Activated CD4-positive, alpha-beta T cell treated with anti-CD3 and anti-CD28 coated beads for 48 hours (primary cell): ENCODE results near the gene HMG20B.

Experiments used
- DNase-seq: peaks from one replicate; pipeline ENCODE4 v3.0.0-alpha.2; 2020

The HMG20B gene

GRCh38 chr19:3585301-3586126 is 12.8 kb downstream of the HMG20B start, which contains the start of gene GIPC3:
Gene GIPC3 (plus strand): TSS chr19:3585478. CDS start chr19:3585598, 120 bp downstream.
- DNase-seq: no peak

GRCh38 chr19:3586127-3586626 is 13.4 kb downstream of the HMG20B start:
- peak; percentile 48 for DNase-seq

- no peak for DNase-seq
Observed at GRCh38 chr19:3586707-3587346, 14.1 kb downstream of the HMG20B start.

DNA sequence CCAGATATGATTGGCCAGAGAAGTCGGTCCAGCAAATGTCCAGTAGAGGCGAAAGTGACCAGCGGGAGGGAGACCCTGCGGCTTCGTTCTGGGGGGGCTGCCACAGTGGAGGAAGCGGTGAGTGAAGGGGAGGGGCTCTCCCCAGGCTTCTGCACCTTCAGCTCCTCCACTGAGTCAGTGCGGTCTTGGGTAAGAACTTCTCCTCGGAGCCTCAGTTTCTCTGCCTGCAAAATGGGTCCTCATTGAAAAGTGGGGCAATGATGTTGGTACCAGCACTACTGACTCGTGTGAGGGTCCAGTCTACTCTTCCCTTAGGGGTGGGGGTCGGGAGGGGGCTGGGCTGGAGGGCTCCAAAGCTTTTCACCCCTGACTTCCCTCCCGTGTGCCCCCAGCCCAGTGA is 16.7 kb downstream of the HMG20B start:
- no peak for DNase-seq

GRCh38 chr19:3589949-3590348 is 17.2 kb downstream of the HMG20B start:
- DNase-seq: no peak

GRCh38 chr19:3590991-3591659 is 18.4 kb downstream of the HMG20B start:
- no peak for DNase-seq

- no peak for DNase-seq
Observed at GRCh38 chr19:3591876-3592613, 19.3 kb downstream of the HMG20B start.

DNA sequence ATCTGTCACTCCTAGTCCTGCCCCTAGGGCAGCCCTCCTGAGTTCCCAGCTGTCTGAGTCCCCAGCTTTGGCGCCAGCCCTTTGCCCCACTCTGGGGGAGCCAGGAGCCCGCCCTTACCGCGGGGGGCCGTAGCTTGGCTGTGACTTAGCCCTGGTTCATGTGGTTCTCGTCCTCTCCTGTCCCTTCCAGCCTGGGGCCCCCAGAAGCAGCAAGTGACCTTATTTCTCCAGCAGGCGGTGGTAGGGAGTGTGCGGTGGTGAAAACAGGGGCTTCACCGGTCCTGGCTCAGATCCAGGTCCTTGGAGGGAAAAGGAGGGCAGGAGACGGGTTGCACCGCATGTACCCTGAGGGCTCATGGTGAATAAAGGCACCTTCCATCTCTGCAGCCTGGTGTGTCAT is 20.4 kb downstream of the HMG20B start:
- DNase-seq: no peak

DNA sequence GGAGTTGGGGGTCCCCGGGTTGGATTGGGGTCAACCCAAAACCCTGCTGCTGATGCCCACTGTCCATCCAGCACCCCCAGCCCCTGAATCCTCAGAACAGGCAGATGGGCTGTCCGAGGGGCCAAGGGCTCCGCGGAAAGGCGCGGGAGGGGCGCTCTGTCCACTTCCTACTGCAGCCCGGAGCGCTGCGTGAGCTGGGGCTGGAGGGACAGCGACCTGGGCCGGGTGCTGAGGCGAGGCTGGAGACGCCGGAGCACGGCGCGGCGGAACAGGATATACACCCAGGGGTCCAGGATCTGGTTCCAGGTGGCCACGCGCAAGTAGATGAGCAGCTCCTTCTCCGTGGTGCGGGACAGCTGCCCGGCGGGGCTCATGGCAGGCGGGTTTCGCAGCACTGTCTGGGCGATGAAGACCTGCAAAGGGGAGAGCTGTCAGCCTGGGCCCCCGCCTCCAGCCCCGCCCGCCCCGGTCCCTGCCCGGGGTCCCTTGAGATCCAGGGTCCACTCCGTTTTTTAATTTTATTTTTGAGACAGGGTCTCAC is 22.8 kb downstream of the HMG20B start:
- DNase-seq: no peak

- no peak for DNase-seq
Observed at GRCh38 chr19:3599776-3600187, 27.0 kb downstream of the HMG20B start.

GRCh38 chr19:3601021-3601420 is 28.3 kb downstream of the HMG20B start:
- DNase-seq: no peak

- DNase-seq: no peak
Observed at GRCh38 chr19:3603121-3603811, 30.5 kb downstream of the HMG20B start.

GRCh38 chr19:3604227-3604986 is 31.7 kb downstream of the HMG20B start:
- DNase-seq: no peak

DNA sequence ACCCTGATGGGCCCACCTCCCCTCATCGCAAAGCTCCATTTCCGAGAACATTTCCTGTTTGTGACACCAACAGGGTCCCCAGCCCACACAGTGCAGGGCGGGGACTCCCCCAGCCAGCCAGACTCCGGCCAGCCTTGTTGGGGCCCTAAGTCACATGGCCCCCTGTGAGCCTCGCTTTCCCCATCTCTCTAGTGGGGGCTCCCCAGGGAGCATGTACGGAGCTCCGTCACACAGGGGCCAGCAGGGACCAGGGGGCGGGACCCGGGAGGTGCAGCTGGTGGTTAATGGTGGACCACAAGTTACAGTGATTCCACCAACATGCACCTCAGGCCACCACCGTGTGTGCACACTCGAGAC is 32.2 kb downstream of the HMG20B start:
- no peak for DNase-seq

DNA sequence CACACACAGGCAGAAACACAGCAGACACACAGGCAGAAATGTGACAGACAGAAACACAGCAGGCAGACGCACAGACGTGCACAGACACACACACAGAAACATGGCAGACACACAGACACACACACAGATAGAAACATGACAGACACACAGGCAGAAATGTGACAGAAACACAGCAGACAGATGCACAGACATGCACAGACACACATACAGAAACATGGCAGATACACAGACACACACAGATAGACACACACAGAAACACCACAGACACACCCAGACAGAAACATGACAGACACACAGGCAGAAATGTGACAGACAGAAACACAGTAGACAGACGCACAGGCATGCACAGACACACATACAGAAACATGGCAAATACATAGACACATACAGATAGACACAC is 32.6 kb downstream of the HMG20B start:
- no peak for DNase-seq

GRCh38 chr19:3605770-3606169 is 33.0 kb downstream of the HMG20B start:
- no peak for DNase-seq

DNA sequence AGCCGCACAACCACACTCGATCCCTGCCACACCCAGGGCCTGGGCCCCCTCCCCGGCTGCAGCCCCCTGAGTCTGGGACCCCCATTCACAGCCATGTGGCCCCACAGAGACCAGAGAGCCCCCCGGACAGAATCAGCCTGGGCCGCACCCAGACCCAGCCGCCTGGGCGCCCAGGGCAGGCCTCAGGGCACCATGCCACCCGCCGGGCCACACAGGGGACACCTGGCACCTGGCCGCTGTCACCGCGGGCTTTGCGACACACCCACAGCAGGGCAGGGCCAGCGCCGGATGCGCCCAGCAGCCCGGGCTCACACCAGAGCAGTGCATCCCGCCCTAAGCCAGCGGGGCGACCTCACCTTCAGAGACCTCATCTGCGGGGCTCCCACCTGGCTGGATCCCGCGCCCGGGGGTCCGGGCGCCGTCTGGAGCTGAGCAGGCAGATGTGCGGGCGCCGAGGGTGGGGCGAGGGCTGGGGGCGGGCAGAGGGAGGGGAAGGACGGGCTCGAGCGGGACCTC is 33.5 kb downstream of the HMG20B start:
- peak; percentile 33 for DNase-seq

GRCh38 chr19:3606690-3607289 is 34.0 kb downstream of the HMG20B start, which contains the start of gene TBXA2R:
Gene TBXA2R (minus strand): TSS chr19:3606875. CDS start chr19:3600634, 6,241 bp downstream.
- DNase-seq: peak; percentile 74

DNA sequence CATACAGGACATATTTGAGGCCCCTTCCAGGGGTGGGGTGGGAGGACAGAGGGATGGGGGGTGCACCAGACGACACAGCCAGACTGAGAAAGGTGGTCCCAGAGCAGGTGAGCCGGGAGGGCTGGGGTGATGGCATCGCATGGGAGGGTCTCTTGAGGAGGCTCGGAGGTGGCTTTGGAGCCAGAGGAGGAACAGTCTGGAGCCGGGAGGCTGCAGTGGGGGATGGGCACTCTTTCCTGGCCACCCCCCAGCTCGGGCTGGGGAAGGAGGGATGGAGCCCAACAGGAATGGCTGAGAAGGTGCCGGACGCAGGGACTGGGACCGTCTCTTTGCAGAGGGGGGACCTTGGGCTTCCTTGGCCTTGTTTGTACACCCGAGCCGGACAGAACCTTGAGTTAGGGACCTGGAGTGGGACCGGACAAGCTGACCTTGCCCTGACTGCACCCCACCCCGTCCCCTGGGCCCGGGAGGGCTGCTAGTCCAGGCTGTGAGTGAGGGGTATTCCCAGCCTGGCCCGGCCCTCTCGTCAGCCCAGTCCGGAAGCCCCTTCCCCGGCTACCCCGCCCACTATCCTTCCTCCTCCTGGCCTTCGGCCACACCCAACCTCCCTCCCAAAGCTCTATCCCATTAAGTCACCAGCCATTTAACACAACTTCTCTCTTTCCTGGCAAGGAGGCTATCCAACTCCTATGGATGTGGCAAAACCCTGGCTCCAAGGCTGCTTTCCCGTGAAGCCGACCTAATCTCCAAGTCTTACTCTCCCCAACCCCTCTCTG is 34.7 kb downstream of the HMG20B start:
- no peak for DNase-seq
